Immature natural killer cell (primary cell): Measurements from ENCODE around the gene SOAT2. TPM values are rescaled to one million over a fixed set of nuclear protein-coding genes. Genes with fewer than 3 reads are reported as not detected.
"Not testable (repeated sequence)": the region's sequence is repeated elsewhere in the genome, so short reads cannot be mapped to it uniquely, and the experiment has no call there.

ENCODE experiments used
- DNase-seq, 3 donors: peaks; one replicate each; pipeline ENCODE4 v3.0.0; 2022; ENCODE audit warnings: mixed read lengths in 1 of 3
- H3K27ac Mint-ChIP-seq, 6 donors: one replicate each; pipeline ENCODE4 v1.8.0; 2020; ENCODE audit warnings: mixed read lengths in 6 of 6, mild to moderate bottlenecking in 5 of 6, inconsistent platforms in 4 of 6, moderate library complexity in 3 of 6
- H3K27me3 Mint-ChIP-seq, 3 donors: one replicate each; pipeline ENCODE4 v1.8.0; 2020 to 2021; ENCODE audit warnings: low read depth in 3 of 3, mild to moderate bottlenecking in 3 of 3, mixed read lengths in 3 of 3, moderate library complexity in 3 of 3, inconsistent platforms in 1 of 3
- H3K36me3 Mint-ChIP-seq, 3 donors: one replicate each; pipeline ENCODE4 v1.8.0; 2020; ENCODE audit warnings: mixed read lengths in 3 of 3, inconsistent platforms in 2 of 3, mild to moderate bottlenecking in 2 of 3
- H3K4me1 Mint-ChIP-seq, 2 donors: one replicate each; pipeline ENCODE4 v1.8.0; 2020; ENCODE audit warnings: inconsistent platforms in 2 of 2, mild to moderate bottlenecking in 2 of 2, mixed read lengths in 2 of 2, moderate library complexity in 1 of 2
- H3K4me3 Mint-ChIP-seq, 5 donors: one replicate each; pipeline ENCODE4 v1.8.0; 2020; ENCODE audit warnings: mild to moderate bottlenecking in 5 of 5, mixed read lengths in 5 of 5, inconsistent platforms in 3 of 5, moderate library complexity in 3 of 5
- H3K9me3 Mint-ChIP-seq, 6 donors: one replicate each; pipeline ENCODE4 v1.8.0; 2020; ENCODE audit warnings: mild to moderate bottlenecking in 6 of 6, mixed read lengths in 6 of 6, inconsistent platforms in 4 of 6, moderate library complexity in 3 of 6
- polyA plus RNA-seq, 3 donors: library from polyadenylated mRNA; unstranded; fragments of 300-500 nt; fragmentation: Illumina TruSeq; gene quantifications; one replicate each; pipeline ENCODE4 v1.2.3, GENCODE V29; 2021

Gene SOAT2
- polyA plus RNA-seq, 3 donors from 2014 or later = not detected

DNA sequence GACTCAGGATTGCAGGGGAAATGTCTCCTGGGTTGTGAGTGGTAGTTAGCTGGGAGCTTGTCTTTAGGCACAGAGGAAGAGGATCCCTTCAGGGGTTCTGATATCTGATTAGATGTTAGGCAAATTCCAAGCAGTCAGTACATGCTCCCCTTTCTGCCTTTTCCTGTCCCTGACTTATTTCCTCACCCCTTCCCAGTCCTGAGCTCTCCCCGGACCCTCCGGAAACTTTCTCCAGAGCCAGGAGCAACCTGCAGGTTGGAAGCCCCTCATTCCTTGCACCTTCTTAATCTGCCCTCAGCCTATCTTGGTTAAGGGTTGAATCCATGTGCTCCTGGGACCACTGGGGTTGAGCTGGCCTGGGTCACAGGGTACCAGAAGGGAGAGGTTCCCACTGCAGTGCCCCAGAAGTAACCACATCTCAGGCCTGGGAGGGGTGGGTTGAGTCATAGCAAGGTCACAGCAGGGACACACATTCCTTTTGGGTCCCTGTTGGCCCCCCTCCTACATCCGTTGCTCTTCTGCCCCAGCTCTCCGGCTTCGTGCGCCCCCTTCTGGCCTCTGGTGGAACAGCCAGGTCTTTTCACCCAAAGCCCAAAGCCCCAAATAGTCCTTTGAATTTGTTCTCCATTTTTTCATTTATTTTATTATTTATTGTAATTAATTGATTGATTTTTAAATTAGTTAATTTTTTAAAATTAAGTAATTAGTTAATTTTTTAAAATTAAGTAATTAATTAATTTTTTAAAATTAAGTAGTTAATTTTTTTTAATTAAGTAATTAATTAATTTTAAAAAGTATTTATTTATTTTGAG, 4.0 kb upstream of the SOAT2 start:
- peak overlapping the region in 4 of 5 donors; percentile 30 to 60 (median 50) for H3K4me3 Mint-ChIP-seq
- no peaks in the 10 kb centered on the region for H3K36me3 Mint-ChIP-seq
- DNase-seq = peak; percentile 78 to 82 (median 81)
- H3K27me3 Mint-ChIP-seq = peaks cover 3 to 5% (median 5%) of the 10 kb centered on the region in 3 donors
- peaks cover 34 to 46% of the 10 kb centered on the region in 2 donors for H3K4me1 Mint-ChIP-seq
- H3K9me3 Mint-ChIP-seq = no peaks in the 10 kb centered on the region
- H3K27ac Mint-ChIP-seq = peak overlapping the region in 1 of 6 donors; percentile 34

DNA sequence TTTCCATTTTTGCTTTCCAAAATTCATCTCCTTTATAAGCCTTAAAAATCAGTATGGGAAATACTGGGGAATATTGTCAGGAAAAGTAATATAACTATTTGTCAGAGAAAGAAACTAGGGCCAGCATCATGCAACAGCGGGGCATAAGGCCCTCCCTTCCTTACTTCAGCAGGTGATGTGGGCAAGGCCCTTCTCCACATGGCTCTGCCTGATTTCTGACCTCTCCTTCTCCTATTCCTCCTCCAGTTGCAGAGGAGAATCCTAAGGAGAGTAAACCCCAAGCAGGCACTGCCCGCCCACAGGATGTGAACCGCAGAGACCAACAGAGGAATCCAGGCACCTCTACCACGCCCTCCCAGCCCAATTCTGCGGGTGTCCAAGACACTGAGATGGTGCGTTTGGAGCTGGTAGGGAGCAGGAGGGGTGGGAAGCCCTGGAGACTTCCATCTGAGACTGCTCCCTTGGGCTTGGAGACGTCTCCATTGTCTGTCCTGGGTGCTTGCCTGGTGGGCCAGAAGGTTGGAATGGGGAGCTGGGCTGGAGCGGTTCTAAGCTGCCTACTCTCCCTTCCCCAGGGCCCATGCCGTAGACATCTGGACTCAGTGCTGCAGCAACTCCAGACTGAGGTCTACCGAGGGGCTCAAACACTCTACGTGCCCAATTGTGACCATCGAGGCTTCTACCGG, 2.7 kb upstream of the SOAT2 start:
- Mint-ChIP-seq H3K4me3 (no peak overlapping the region), H3K4me1 (peaks cover 34 to 47% of the 10 kb centered on the region in 2 donors), H3K9me3 (no peaks in the 10 kb centered on the region), H3K27me3 (peaks cover 2 to 5% (median 5%) of the 10 kb centered on the region in 3 donors), H3K27ac (no peak overlapping the region), H3K36me3 (no peaks in the 10 kb centered on the region)
- no peak for DNase-seq

DNA sequence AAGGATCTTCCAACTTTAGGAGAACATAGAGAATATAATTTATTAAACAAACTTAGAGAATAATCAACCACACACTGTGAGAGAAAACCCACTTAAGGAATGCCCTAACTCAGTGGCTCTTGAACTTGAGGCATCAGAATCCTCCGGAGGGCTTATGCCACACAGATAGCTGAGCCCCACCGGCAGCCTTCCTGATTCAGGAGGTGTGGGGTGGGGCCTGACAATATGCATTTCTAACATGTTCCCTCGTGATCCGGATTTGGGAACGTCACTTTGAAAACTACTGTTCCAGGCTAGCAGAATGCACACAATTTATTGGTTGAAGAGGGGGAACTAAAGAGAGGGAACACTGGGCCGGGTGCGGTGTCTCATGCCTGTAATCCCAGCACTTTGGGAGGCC, 2.0 kb upstream of the SOAT2 start:
- DNase-seq = no peak
- H3K27ac Mint-ChIP-seq = no peak overlapping the region
- peaks cover 34 to 47% of the 10 kb centered on the region in 2 donors for H3K4me1 Mint-ChIP-seq
- peaks cover 2 to 7% (median 5%) of the 10 kb centered on the region in 3 donors for H3K27me3 Mint-ChIP-seq
- no peaks in the 10 kb centered on the region for H3K9me3 Mint-ChIP-seq
- H3K36me3 Mint-ChIP-seq = no peaks in the 10 kb centered on the region
- H3K4me3 Mint-ChIP-seq = no peak overlapping the region

DNA sequence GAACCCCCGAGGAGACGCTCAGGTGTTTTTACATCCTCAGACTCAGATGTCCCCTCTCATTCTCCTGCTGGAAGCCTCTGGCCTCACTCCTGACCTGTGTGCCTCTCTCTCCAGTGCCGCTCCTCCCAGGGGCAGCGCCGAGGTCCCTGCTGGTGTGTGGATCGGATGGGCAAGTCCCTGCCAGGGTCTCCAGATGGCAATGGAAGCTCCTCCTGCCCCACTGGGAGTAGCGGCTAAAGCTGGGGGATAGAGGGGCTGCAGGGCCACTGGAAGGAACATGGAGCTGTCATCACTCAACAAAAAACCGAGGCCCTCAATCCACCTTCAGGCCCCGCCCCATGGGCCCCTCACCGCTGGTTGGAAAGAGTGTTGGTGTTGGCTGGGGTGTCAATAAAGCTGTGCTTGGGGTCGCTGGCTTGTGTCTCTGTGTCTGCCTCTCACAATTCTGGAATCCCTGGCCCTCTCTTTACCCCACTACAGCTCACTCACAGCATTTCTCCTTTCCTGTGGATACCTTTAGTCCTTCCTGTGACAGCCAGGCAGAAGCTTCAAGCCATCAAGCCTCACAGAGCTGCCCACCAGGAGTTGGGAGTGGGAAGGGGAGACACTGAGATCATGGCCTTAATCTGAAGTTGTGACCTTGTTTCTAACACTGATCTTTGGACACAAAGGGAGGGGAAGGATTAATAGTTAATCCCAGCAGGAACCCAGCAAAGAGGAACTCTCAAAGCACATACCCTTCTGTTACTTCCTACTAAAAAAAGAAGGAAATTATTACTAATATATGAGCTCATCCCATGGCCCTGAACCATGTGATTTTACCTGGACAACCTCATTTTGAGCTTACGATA, 1.1 kb upstream of the SOAT2 start:
- Mint-ChIP-seq H3K4me1 (peaks cover 31 to 43% of the 10 kb centered on the region in 2 donors), H3K9me3 (no peaks in the 10 kb centered on the region), H3K36me3 (no peaks in the 10 kb centered on the region), H3K4me3 (peak overlapping the region in 1 of 5 donors; percentile 14), H3K27me3 (peaks cover 2 to 4% (median 4%) of the 10 kb centered on the region in 3 donors), H3K27ac (peak overlapping the region in 2 of 6 donors; percentile 17 to 19)
- no peak for DNase-seq

DNA sequence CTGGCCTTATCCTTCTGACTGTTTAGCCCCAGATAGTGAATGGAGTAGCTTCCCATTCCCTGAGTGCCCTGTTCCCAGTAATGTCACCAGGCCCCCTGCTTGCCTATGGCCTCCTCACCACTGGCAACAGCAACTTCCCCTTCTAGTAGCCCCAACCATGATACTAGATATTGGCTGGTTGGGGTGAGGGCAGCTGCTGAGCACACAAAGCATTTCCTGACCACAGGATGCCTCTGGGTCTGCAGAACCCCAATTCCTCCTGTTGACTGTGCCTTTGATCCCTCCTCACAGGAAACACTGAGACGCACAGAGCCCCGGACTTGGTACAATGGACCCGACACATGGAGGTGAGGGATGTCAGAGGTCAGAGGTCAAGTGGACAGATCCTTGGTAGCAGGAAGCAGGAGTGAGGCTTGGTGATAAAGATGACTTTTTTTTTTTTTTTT, 597 bp downstream of the SOAT2 start:
- Mint-ChIP-seq H3K4me3 (no peak overlapping the region), H3K9me3 (no peaks in the 10 kb centered on the region), H3K27ac (peak overlapping the region in 3 of 6 donors; percentile 3 to 40 (median 24)), H3K4me1 (peaks cover 21 to 30% of the 10 kb centered on the region in 2 donors), H3K36me3 (no peaks in the 10 kb centered on the region), H3K27me3 (peaks cover 2 to 4% (median 4%) of the 10 kb centered on the region in 3 donors)
- peak in 1 of 3 donors; percentile 17 for DNase-seq

DNA sequence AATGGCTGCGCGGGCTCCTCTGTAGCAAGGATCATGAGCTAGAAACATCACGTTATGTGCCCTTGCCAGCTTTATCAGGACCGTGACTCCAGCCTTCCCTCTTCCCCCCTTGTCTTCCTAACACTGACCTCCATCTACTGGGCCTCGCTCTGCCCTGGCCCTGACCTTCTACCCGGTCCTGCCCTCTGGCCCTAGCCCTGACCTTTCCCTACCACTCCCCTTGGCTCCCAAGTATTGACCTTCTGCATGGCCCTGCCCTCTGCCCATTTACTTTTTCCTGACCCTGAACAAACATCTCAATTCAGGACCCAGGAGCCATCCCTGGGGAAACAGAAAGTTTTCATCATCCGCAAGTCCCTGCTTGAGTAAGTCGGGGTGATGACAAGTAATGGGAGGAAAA, 2.0 kb downstream of the SOAT2 start:
- Mint-ChIP-seq H3K36me3 (no peaks in the 10 kb centered on the region), H3K4me1 (peaks cover 15 to 22% of the 10 kb centered on the region in 2 donors), H3K9me3 (no peaks in the 10 kb centered on the region), H3K27me3 (peaks cover 2 to 4% (median 3%) of the 10 kb centered on the region in 3 donors), H3K27ac (no peak overlapping the region), H3K4me3 (no peak overlapping the region)
- no peak for DNase-seq

DNA sequence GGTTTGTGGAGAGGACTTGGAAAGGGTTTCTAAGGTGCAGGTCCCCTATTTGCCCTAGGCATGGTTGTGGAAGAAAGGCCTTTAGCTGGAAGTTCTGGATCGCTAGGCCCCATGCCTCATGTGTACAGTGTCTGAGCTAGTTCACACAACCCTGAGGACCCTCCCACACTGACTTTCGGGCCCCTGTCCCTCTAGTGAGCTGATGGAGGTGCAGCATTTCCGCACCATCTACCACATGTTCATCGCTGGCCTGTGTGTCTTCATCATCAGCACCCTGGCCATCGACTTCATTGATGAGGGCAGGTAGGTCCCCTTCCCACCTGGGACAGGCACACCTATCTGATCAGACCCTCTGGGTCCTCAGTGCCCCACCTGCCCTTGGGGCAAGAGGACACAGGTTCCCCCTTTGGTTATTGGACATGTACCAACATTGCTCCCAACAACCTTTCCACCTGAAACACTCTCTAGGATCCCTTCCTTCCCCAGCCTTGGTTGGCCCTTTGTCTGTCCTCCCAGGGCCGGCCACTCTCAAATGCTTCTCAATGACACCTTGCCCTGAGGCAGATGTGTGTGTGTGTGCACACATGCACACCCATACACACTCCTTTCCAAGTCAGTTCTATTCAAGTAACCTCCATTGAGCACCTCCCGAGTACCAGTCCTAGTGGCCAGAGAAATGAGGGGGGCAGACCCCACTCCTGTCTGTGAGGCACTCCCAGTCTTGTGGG, 2.6 kb downstream of the SOAT2 start:
- Mint-ChIP-seq H3K27ac (no peak overlapping the region), H3K27me3 (peaks cover 2 to 4% (median 3%) of the 10 kb centered on the region in 3 donors), H3K4me1 (peaks cover 15 to 22% of the 10 kb centered on the region in 2 donors), H3K4me3 (no peak overlapping the region), H3K36me3 (no peaks in the 10 kb centered on the region), H3K9me3 (no peaks in the 10 kb centered on the region)
- DNase-seq = no peak

GRCh38 chr12:53107122-53107521, 3.8 kb downstream of the SOAT2 start:
- Mint-ChIP-seq H3K27ac (no peak overlapping the region), H3K36me3 (peaks cover 0 to 3% (median 0%) of the 10 kb centered on the region in 3 donors), H3K9me3 (no peaks in the 10 kb centered on the region)

GRCh38 chr12:53112431-53112830, 9.1 kb downstream of the SOAT2 start:
- not testable (repeated sequence) for H3K4me1 Mint-ChIP-seq, H3K4me3 Mint-ChIP-seq, DNase-seq, H3K27me3 Mint-ChIP-seq, H3K36me3 Mint-ChIP-seq, H3K9me3 Mint-ChIP-seq, H3K27ac Mint-ChIP-seq

More at GRCh38 chr12:53107122-53107521, 3.8 kb downstream of the SOAT2 start:
- H3K4me3 Mint-ChIP-seq = no peak overlapping the region
- no peak for DNase-seq
- peaks cover 2 to 4% (median 3%) of the 10 kb centered on the region in 3 donors for H3K27me3 Mint-ChIP-seq
- H3K4me1 Mint-ChIP-seq = peaks cover 15 to 22% of the 10 kb centered on the region in 2 donors

GRCh38 chr12:53113136-53113705, 9.9 kb downstream of the SOAT2 start:
- Mint-ChIP-seq H3K4me3 (no peak overlapping the region), H3K4me1 (no peaks in the 10 kb centered on the region), H3K27me3 (no peaks in the 10 kb centered on the region), H3K9me3 (no peaks in the 10 kb centered on the region), H3K36me3 (peaks cover 0 to 3% (median 0%) of the 10 kb centered on the region in 3 donors), H3K27ac (no peak overlapping the region)
- DNase-seq = no peak

DNA sequence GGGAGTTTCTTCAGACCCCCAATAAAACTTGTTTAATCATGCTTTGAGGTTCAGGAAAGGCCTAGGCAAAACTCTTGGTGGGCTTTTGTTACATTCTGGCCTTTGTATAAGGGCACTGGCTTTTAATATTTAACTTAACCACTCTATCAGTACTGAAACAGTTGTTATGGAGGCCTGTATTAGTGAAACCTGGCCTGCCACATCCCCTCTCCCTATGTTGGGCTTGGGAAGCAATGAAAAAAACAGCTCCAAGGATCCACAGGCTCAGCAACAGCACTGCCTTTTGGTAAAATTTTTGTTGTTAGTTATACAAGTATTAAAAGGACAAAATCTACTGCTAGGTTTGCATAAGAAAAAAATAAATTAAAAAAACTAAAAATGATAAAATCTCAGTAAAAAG, 10.7 kb downstream of the SOAT2 start:
- Mint-ChIP-seq H3K9me3 (no peaks in the 10 kb centered on the region), H3K4me1 (no peaks in the 10 kb centered on the region), H3K36me3 (peaks cover 0 to 3% (median 0%) of the 10 kb centered on the region in 3 donors), H3K27ac (no peak overlapping the region), H3K27me3 (no peaks in the 10 kb centered on the region), H3K4me3 (no peak overlapping the region)
- DNase-seq = no peak

GRCh38 chr12:53115112-53115890, 12.0 kb downstream of the SOAT2 start:
- no peaks in the 10 kb centered on the region for H3K9me3 Mint-ChIP-seq
- H3K4me1 Mint-ChIP-seq = no peaks in the 10 kb centered on the region
- DNase-seq = no peak
- peaks cover 0 to 3% (median 0%) of the 10 kb centered on the region in 3 donors for H3K36me3 Mint-ChIP-seq
- no peak overlapping the region for H3K4me3 Mint-ChIP-seq
- H3K27me3 Mint-ChIP-seq = no peaks in the 10 kb centered on the region
- no peak overlapping the region for H3K27ac Mint-ChIP-seq
